MCF 10A (cell line): ENCODE data around the gene DGKH. TPM values are rescaled to one million over a fixed set of nuclear protein-coding genes. Genes with fewer than 3 reads are reported as not detected.
"Not testable (repeated sequence)": the region's sequence is repeated elsewhere in the genome, so short reads cannot be mapped to it uniquely, and the experiment has no call there.

Experiments
- BruUV-seq: library from RNA; stranded (reverse); fragments of 400-500 nt; replicated peaks from 2 replicates; lab custom pipeline; 2021; lab: Mats Ljungman, UMichigan
- CTCF ChIA-PET: fragments of 300-600 bp; sonication (Branson Sonifier 250); formaldehyde crosslinking; extraction: SDS; loops from one replicate; lab custom pipeline; 2021; ENCODE audit warnings: antibody characterized with exemption, inconsistent platforms; lab: Yijun Ruan, JAX
- POLR2A ChIA-PET: fragments of 300-600, 350-650 bp; sonication (Branson Sonifier 250); formaldehyde crosslinking; extraction: SDS; loops from one replicate; lab custom pipeline; 2020; ENCODE audit warnings: antibody characterized with exemption, inconsistent platforms; lab: Yijun Ruan, JAX
- DNase-seq: peaks from one replicate; pipeline ENCODE4 v3.0.0-alpha.2; 2018; ENCODE audit not compliant: unreplicated experiment
- H3K27ac Mint-ChIP-seq: one replicate; pipeline ENCODE4 v1.8.0; 2022; ENCODE audit warnings: mild to moderate bottlenecking, low read depth, mixed read lengths; ENCODE audit not compliant: unreplicated experiment
- H3K27me3 Mint-ChIP-seq: one replicate; pipeline ENCODE4 v1.8.0; 2022; ENCODE audit warnings: mixed read lengths; ENCODE audit not compliant: insufficient read depth, unreplicated experiment
- H3K36me3 Mint-ChIP-seq: one replicate; pipeline ENCODE4 v1.8.0; 2022; ENCODE audit warnings: mild to moderate bottlenecking, moderate library complexity, mixed read lengths; ENCODE audit not compliant: insufficient read depth, unreplicated experiment
- H3K4me1 Mint-ChIP-seq: one replicate; pipeline ENCODE4 v1.8.0; 2022; ENCODE audit warnings: mixed read lengths; ENCODE audit not compliant: insufficient read depth, unreplicated experiment
- H3K4me3 Mint-ChIP-seq: one replicate; pipeline ENCODE4 v1.8.0; 2022; ENCODE audit warnings: mild to moderate bottlenecking, moderate library complexity, mixed read lengths; ENCODE audit not compliant: unreplicated experiment
- H3K9me3 Mint-ChIP-seq: one replicate; pipeline ENCODE4 v1.8.0; 2022; ENCODE audit warnings: mixed read lengths; ENCODE audit not compliant: unreplicated experiment
- intact Hi-C: fragments of 100-400 bp; cut with micrococcal nuclease; formaldehyde crosslinking; loops from 2 replicates; pipeline ENCODE4 v1.14.1; 2022
- total RNA-seq: library from RNA; stranded (reverse); gene quantifications from 2 replicates; pipeline ENCODE4 v1.2.3, GENCODE V29; 2022
- TF ChIP-seq, protein P1 (sequence below): fragments of 200-600 bp; IDR thresholded peaks from one replicate; pipeline ENCODE4 v1.8.0; 2022; ENCODE audit warnings: antibody characterized with exemption, mild to moderate bottlenecking; ENCODE audit not compliant: unreplicated experiment

The DGKH gene
- total RNA-seq, 1 experiment from 2014 or later = 22.3 TPM

DNA sequence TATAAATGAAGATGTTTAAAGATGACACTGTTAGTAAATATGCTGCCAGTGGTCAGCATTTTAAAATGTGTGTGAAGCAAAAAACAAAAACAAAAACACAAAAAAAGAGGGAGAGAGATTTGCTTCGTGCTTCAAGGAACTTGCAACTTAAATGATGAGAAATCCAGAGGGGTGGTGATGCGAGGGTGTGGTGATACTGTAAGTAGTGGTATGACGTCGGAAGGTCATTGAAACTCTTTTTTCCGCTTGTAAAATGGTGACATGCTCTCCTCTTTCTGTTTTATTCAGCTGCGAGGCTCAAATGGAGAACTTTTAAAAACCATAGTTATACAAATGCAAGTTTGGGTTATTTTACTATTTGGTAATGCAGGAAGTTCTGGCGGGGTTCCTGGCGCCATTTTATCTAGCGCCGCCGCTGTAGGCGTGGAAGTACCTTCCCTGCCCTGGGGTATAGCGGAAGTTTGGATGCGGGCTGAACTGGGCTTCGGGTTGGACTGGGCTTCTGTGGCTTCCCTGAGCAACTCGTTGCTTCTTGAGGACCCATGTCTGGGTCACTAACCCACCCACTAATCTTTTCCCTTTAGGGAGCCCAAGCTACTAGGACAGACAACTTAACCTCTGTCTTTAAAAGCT, 34.8 kb downstream of the DGKH start:
- intact Hi-C loops = no loop called here
- ChIA-PET POLR2A (interaction anchor here (0.7 kb wide), 1 partner anchor 19 kb away, joined by 3 read pairs; no protein-coding TSS in a partner anchor), CTCF (interaction anchor here (0.6 to 0.7 kb wide), 2 partner anchors 22 to 27 kb away, joined by 3 read pairs; no protein-coding TSS in a partner anchor)
- H3K27me3 Mint-ChIP-seq = no peaks in the 10 kb centered on the region
- no peak for DNase-seq
- TF ChIP-seq, protein P1, sequence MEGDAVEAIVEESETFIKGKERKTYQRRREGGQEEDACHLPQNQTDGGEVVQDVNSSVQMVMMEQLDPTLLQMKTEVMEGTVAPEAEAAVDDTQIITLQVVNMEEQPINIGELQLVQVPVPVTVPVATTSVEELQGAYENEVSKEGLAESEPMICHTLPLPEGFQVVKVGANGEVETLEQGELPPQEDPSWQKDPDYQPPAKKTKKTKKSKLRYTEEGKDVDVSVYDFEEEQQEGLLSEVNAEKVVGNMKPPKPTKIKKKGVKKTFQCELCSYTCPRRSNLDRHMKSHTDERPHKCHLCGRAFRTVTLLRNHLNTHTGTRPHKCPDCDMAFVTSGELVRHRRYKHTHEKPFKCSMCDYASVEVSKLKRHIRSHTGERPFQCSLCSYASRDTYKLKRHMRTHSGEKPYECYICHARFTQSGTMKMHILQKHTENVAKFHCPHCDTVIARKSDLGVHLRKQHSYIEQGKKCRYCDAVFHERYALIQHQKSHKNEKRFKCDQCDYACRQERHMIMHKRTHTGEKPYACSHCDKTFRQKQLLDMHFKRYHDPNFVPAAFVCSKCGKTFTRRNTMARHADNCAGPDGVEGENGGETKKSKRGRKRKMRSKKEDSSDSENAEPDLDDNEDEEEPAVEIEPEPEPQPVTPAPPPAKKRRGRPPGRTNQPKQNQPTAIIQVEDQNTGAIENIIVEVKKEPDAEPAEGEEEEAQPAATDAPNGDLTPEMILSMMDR = no peak
- H3K36me3 Mint-ChIP-seq = peaks cover 5% of the 10 kb centered on the region
- no TSS peak for BruUV-seq
- no peak overlapping the region for H3K4me3 Mint-ChIP-seq
- no peak overlapping the region for H3K27ac Mint-ChIP-seq
- no peaks in the 10 kb centered on the region for H3K4me1 Mint-ChIP-seq
- peaks cover 16% of the 10 kb centered on the region for H3K9me3 Mint-ChIP-seq

DNA sequence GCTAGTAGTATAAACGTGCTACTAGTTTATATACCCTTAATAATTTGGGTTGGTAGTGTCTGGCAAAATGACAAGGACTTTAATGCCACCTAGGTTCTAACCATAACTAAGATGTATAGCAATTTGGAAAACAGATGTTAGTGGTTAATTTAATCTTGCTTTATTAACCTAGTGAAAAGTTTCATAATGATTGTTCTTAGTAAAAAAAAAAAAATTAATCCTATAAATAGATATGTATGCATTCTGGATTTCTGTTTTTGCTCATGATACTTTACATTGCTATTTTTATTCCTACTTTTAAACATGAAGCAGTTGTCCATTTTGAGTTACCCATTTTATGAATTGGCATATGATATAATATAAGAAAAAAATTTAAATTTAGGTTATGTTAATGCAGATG, 36.3 kb downstream of the DGKH start:
- H3K27ac Mint-ChIP-seq = no peak overlapping the region
- ChIA-PET POLR2A (no interaction called here), CTCF (no interaction called here)
- intact Hi-C loops = no loop called here
- TF ChIP-seq, protein P1 = no peak
- no peak overlapping the region for H3K4me3 Mint-ChIP-seq
- peaks cover 5% of the 10 kb centered on the region for H3K36me3 Mint-ChIP-seq
- DNase-seq = no peak
- H3K9me3 Mint-ChIP-seq = peaks cover 16% of the 10 kb centered on the region
- no peaks in the 10 kb centered on the region for H3K27me3 Mint-ChIP-seq
- no TSS peak for BruUV-seq
- no peaks in the 10 kb centered on the region for H3K4me1 Mint-ChIP-seq

DNA sequence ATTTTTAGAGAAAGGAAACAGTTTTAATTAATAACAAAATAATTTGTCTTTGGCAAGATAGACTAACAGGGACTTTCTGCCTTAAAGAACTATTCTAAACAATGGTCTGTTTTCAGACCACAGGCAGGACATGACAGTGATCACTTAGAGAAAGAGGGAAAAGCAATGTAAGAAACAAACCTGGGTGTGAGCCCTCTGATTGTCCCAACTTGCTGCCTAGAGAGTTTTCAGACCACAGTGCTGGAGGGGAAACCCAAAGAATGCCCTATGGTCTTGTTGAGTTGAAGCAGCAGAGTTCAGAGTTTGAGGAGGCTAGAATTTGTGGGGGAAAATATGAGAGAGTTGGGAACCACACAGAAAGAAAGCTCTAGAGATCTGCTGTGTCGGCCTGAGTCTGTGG, 38.1 kb downstream of the DGKH start:
- no peak overlapping the region for H3K4me3 Mint-ChIP-seq
- DNase-seq = no peak
- peaks cover 16% of the 10 kb centered on the region for H3K9me3 Mint-ChIP-seq
- intact Hi-C loops = no loop called here
- no peak overlapping the region for H3K27ac Mint-ChIP-seq
- no peaks in the 10 kb centered on the region for H3K4me1 Mint-ChIP-seq
- H3K27me3 Mint-ChIP-seq = no peaks in the 10 kb centered on the region
- ChIA-PET POLR2A (no interaction called here), CTCF (no interaction called here)
- no TSS peak for BruUV-seq
- TF ChIP-seq, protein P1 = no peak
- H3K36me3 Mint-ChIP-seq = peaks cover 18% of the 10 kb centered on the region

DNA sequence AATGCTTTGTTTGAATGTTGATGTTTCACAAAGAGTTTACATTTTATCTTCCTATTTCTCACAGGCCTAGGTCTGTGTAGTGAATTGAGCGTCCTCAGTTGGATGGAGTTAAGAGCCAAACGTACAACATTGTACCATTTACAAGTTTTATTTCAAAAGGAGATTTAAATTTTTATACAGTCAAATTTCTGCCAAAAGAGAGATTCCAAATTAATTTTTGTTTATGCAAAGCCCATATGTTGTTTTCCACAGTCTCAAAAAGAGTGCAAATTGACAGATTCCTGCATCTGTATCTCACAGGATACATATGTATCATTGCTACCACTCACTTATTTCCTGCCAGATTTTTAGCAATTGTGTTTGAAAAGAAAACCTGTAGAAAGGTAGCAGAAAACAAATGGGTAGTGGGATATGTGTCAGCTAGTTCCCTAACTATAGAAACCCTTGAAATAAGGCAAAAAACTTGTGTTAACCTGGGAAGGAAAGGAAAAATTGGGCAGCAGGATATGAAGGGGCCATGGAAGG, 46.1 kb downstream of the DGKH start:
- H3K4me3 Mint-ChIP-seq = no peak overlapping the region

DNA sequence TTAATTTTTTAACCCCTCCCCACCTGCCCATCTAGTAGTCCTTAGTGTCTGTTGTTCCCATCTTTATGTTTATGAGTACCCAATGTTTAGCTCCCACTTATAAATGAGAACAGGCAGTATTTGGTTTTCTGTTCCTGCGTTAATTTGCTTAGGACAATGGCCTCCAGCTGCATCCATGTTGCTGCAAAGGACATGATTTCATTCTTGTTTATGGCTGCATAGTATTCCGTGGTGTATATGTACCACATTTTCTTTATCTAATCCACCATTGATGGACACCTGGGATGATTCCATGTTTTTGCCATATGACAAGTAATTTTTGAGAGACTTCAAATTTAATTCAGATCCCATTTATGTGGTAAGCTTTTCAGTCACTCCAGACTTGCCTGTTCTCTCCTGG, 47.8 kb downstream of the DGKH start:
- H3K36me3 Mint-ChIP-seq, H3K4me1 Mint-ChIP-seq, intact Hi-C loops, H3K27me3 Mint-ChIP-seq, BruUV-seq, H3K4me3 Mint-ChIP-seq, DNase-seq, H3K9me3 Mint-ChIP-seq, H3K27ac Mint-ChIP-seq: not testable (repeated sequence)
- POLR2A ChIA-PET = interaction anchor here (0.7 kb wide), 2 partner anchors 49 to 52 kb away, joined by 3 read pairs; no protein-coding TSS in a partner anchor
- CTCF ChIA-PET = interaction anchor here (0.6 kb wide), 1 partner anchor 797 kb away, joined by 3 read pairs; no protein-coding TSS in a partner anchor

More for the DNA sequence above, 46.1 kb downstream of the DGKH start:
- no peaks in the 10 kb centered on the region for H3K4me1 Mint-ChIP-seq
- H3K27ac Mint-ChIP-seq = no peak overlapping the region
- ChIA-PET CTCF (no interaction called here), POLR2A (interaction anchor here (0.7 kb wide), 1 partner anchor 602 kb away, joined by 3 read pairs; no protein-coding TSS in a partner anchor)
- BruUV-seq = no TSS peak
- H3K27me3 Mint-ChIP-seq = no peaks in the 10 kb centered on the region
- DNase-seq = no peak
- TF ChIP-seq, protein P1 = no peak
- intact Hi-C loops = no loop called here
- no peaks in the 10 kb centered on the region for H3K9me3 Mint-ChIP-seq
- peaks cover 13% of the 10 kb centered on the region for H3K36me3 Mint-ChIP-seq
